Measurements from ENCODE around the gene TSPAN5.

Gene TSPAN5

GRCh38 chr4:98646422-98646821 lies 12.0 kb downstream of the TSPAN5 start:
- no peak for DNase-seq (ENCODE audit: low read depth in 1 of 2, low spot score in 1 of 2)

DNA sequence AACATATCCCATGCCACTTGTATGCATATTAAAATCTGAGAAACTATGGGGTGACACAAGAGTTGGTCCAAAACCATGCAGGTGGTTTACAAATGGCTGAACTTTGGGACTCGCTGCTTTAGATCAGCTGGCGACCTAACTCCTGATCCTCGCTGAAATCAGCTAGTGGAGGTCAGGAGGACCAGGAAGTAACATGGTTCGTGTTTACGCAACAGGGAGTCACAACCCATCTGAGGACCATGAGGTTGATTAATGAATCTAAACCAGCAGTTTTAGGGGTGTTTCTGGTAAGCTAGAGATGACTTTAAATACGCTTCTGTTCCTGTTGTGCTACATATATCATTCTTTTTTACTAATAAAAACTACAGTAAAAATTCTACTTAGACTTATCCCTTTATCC lies 12.9 kb downstream of the TSPAN5 start:
- no peak for DNase-seq (ENCODE audit: low read depth in 1 of 2, low spot score in 1 of 2)

DNA sequence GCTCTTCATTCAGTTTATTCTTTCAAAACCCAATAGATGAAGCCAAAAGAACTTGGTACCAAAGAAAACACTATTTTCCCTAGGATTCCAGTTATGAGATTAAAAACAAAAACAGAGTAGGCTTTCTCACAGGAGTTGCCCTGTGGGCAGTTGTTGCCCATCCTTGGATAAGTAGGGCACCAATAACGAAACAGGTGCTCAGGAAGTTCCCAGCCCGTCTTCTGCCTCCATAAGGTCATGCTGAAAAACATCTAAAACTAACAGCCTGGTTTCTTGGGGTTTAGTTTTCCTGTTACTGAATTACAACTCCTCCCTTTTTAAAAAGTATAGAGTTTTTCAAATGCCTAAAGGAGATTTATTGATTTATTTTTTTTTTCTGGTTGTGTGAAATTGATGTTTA lies 14.7 kb downstream of the TSPAN5 start:
- DNase-seq (ENCODE audit: low read depth in 1 of 2, low spot score in 1 of 2) = no peak

GRCh38 chr4:98642991-98643426 lies 15.4 kb downstream of the TSPAN5 start:
- no peak for DNase-seq (ENCODE audit: low read depth in 1 of 2, low spot score in 1 of 2)

GRCh38 chr4:98641906-98642668 lies 16.3 kb downstream of the TSPAN5 start:
- no peak for DNase-seq (ENCODE audit: low read depth in 1 of 2, low spot score in 1 of 2)

GRCh38 chr4:98641376-98641775 lies 17.0 kb downstream of the TSPAN5 start:
- no peak for DNase-seq (ENCODE audit: low read depth in 1 of 2, low spot score in 1 of 2)

DNA sequence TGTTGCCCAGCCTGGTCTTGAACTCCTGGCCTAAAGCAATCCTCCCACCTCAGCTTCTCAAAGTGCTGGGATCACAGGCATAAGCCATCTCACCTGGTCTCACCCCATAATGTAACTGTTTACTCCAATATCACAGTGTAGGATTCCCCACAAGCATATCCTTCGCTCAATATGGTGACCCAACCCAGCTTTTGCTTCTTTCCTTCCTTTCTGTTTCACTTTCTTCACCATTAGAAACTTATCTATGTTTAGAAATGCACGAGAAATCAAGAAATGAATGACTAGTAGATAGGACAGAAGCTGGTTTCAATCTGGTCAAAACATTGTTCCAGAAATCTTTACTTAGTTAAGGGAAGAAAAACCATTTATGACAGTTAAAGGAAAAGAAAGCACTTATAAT lies 18.9 kb downstream of the TSPAN5 start:
- DNase-seq (ENCODE audit: low read depth in 1 of 2, low spot score in 1 of 2) = no peak

DNA sequence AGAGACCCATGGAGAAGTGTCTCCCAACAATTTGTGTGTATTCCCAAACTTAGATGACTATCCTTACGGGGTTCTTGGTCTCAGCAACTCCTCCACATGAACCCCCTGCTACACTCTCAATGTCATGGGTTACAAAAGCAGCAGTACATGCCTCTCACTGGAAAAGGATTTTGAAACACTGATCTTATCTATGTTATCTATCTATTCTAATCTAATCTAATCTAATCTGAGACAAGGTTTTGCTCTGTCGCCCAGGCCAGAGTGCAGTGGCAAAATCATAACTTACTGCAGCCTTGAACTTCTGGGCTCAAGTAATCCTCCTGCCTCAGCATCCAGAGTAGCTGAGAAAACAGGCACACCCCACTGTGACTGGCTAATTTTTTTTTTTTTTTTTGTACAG lies 19.3 kb downstream of the TSPAN5 start:
- no peak for DNase-seq (ENCODE audit: low read depth in 1 of 2, low spot score in 1 of 2)

DNA sequence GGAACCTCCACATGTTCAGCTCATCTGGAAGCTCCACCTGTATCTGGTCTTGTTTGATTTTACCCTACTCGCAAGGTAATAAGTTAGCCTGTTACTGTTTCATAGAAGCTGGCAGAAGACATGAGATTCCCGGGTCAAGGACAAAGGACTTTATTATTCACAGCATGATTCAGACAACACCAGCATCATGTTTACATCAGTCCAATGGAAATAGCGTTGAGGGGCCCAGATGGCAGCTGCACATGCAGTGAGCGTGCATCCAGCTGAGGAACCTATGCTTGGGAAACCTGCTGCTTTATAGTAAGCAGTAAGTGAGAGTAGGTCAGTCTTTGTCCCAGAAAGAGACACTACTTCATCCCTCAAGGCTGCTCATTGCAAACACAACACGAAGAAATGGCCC lies 19.8 kb downstream of the TSPAN5 start:
- no peak for DNase-seq (ENCODE audit: low read depth in 1 of 2, low spot score in 1 of 2)

DNA sequence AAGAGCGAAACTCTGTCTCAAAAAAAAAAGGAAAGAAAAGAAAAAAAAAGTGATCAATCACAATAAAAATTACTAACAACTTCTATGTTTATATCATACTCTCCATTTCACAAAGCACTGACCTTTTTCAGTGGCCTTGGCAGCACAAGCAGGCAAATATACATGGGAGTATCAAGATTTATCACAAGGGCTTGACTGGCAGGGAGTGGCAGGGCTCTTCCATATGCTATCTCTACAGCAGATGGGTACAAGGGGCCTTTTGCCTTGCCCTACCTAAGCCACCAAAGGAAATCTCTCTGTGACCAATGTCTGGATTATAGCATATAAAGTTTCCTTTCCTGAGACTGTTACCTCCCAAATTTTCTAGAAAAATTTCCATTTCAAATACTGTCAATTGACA lies 24.4 kb downstream of the TSPAN5 start:
- no peak for DNase-seq (ENCODE audit: low read depth in 1 of 2, low spot score in 1 of 2)

GRCh38 chr4:98633159-98633558 lies 25.3 kb downstream of the TSPAN5 start:
- DNase-seq (ENCODE audit: low read depth in 1 of 2, low spot score in 1 of 2) = no peak

DNA sequence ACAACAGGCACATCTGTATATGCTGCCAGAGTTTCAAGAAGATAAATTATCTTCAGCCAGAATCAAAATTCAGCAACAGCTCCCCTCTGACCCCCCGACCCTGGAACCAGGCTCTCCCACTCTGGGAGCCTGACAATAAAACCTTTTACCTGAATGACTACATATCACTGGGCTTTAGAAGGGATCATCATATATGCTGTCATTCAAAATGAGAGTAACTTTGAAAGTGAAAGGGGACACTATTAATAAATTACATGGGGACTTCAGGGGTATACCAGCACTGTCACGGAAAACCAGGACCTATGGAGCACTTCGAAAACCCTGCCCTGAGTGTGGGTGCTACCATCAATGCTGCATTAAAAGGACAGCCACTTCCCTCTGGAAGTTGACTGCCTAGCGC lies 26.2 kb downstream of the TSPAN5 start:
- DNase-seq (ENCODE audit: low read depth in 1 of 2, low spot score in 1 of 2) = no peak

DNA sequence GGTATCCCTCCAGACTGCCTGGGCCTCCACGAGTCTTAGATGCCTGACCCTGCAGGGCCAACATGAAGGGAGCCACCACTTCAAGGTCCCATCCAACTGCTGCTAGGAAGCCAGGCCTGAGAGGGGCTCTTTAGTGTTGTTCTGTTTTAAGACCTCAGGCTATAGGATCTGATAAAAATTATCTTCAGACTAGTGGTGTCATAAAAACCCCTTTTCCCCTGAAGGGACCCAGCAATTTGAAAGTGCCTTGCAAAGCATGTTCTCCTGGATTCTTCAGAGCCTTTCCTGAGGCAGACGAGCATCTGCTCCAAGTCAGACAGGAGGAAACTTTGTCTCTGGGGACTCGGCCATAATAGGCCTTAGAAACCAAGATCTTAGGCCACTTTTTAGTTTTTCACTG lies 26.9 kb downstream of the TSPAN5 start:
- no peak for DNase-seq (ENCODE audit: low read depth in 1 of 2, low spot score in 1 of 2)

GRCh38 chr4:98630737-98631454 lies 27.5 kb downstream of the TSPAN5 start:
- DNase-seq (ENCODE audit: low read depth in 1 of 2, low spot score in 1 of 2) = no peak

DNA sequence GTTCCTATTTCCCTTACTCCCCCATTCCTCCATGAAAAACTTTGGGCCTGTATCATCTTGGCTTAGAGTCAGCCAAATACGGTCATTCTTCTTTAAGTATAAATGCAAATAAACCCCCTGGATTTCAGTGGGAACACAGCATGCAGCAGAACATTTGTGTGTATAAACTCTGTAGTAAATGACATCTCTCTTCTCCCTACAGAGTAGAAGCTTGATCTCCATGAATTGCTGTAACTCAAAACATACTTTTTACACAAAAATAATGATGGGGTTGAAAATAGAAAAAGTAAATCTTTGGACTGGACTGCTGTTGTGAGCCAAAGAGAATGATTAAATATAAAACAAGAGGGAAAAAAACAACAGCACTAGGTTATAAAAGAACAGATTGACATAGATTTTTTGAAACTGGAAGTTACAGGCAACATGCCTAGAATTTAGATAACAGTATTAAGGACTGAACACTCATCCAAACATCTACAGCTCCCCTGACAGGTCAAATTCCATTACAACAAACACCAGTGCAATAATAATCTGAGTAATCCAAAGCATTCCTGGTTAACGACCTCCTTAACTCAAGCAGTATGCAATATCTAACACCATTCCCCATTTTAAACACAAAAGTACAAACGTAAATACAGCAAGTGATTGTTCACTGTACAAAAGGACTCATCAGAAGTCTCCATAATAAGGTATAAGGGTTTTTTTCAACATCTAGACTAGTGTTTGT lies 30.7 kb downstream of the TSPAN5 start:
- DNase-seq (ENCODE audit: low read depth in 1 of 2, low spot score in 1 of 2) = no peak

DNA sequence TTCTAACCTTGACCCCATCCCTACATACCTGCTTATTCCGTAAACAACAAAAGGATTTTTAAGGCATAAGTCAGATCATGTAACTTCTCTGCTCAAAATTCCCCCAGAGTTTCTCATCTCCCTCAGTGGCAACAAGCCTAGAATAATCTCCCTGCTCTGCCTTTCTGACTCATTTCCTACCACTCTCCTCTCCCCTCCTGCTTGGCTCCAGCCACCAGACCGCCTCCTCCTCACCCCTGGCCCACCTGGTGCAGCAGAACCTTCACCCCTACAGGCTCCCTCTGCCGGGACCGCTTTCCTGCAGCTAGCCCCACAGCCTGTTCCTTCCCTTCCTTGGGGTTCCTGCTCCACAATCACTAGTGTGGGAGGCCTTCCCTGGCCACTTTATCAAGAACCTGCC lies 32.1 kb downstream of the TSPAN5 start:
- DNase-seq (ENCODE audit: low read depth in 1 of 2, low spot score in 1 of 2) = no peak

DNA sequence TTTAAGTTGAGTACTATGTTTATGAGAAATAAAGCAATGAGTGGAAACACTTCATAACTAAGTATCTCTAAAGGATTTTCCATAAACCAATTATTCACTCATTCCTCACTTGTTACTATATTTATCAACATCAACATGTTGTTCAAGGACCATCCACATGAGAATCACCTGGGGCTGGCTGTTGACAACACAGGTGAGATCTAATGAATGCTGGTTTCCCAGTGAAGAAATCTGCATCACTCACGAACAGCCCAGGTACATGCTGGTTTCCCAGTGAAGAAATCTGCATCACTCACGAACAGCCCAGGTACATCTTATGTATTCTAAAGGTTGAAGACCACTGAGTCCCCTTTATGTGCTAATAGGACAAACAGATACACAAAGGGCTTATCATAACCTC lies 32.5 kb downstream of the TSPAN5 start:
- DNase-seq (ENCODE audit: low read depth in 1 of 2, low spot score in 1 of 2) = no peak

GRCh38 chr4:98625399-98625798 lies 33.0 kb downstream of the TSPAN5 start:
- DNase-seq (ENCODE audit: low read depth in 1 of 2, low spot score in 1 of 2) = no peak

DNA sequence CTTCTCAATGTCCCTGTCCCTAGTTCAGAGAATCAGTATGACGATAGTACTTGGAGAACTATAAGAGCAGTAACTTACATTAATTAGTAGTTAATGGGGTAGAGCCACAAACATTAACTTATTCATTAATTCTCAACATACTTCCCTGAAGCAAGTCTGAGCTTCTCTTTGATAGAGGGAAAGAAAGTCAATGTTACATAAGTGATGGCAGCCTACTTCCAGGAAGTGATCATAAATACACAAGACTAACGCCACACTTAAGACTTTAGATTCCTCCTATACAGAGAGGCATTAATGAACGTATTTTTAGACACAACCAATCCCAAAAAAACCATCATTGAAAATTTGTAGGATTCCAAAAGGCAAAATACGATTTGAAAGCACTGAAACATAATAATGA lies 33.8 kb downstream of the TSPAN5 start:
- no peak for DNase-seq (ENCODE audit: low read depth in 1 of 2, low spot score in 1 of 2)

DNA sequence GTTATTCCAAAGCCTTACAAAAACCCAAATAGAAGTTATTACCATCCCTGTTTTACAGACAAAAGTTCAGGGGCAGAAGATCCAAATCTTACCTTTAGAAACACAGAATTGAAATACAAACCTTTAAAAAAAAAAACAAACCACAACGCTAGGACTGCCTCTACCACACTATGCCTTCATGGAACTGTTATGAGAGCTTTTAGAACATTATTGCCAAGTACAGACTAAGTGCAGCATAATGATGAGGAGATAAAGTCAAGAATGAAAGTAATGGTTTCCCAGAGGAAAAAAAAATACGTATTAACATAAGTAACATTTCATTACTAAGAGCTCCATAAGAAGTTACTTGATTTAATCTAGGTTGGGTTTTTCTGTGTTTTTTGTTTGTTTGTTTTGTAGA lies 34.3 kb downstream of the TSPAN5 start:
- DNase-seq (ENCODE audit: low read depth in 1 of 2, low spot score in 1 of 2) = no peak

DNA sequence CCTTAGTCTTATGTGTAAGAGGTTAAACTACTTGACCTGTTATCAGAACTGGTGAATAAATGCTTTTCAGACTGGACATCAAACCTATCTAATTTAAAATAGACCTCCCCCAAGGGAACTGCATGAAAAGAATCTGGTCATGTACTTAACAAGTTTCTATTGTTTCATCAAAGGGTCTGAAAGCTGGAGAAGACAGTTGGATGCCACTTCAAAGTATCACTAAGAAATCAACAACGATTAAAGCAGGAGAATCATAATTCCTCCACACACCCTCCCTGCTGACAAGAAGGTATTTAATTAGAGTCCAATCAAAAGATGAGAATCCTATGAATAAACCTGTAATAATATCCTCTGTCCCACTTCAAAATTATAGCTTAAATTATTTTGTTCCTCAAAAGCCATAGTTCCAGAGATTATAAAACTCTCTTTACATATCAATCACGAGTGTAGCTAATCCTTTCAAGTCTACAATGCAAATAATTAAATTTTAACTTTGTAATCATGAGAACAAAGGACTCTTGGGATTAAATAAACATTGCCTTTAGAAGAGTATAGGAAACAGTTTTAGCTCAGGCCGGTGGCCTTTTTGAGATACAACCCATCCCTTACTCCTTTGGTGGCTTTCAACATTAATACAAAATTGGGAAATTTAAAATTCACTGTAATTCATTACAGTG lies 35.1 kb downstream of the TSPAN5 start:
- no peak for DNase-seq (ENCODE audit: low read depth in 1 of 2, low spot score in 1 of 2)
